Posterior cingulate gyrus (tissue), 11 donors: ENCODE measurements around the gene ASGR2.
A peak's percentile ranks its signal among the peaks of the same experiment; 100 is the strongest.

ENCODE experiments used
- DNase-seq, 10 donors: peaks; one replicate each; pipeline versions ENCODE4 v3.0.0 to v3.0.0-alpha.2; 2020 to 2021; ENCODE audit warnings: mixed read lengths in 3 of 10
- intact Hi-C: fragments of 100-400 bp; cut with DNase I; formaldehyde crosslinking; loops from one replicate; pipeline ENCODE4 v1.15.1; 2023

The ASGR2 gene

DNA sequence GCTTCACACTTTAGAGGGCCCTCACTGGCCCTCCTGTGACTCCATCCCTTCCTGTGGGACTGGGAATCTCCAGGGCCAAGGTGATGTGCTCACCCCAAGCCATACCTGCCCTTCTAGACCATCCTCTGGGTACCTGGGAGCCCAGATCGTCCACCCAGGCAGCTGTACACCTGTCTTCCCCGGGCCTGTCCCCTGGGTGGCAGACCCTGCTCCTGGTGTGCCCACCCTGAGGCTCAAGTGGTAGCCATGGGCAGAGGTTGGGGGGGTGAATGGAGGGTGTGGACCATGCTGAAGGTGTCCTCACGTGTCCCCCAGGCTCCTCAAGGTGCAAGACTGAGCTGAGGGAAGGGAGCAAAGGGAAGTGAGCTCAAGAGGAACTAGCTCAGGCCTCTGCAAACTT lies 43.9 kb downstream of the ASGR2 start:
- DNase-seq: peak in 1 of 10 donors; percentile 65
- intact Hi-C loops: no loop called here

DNA sequence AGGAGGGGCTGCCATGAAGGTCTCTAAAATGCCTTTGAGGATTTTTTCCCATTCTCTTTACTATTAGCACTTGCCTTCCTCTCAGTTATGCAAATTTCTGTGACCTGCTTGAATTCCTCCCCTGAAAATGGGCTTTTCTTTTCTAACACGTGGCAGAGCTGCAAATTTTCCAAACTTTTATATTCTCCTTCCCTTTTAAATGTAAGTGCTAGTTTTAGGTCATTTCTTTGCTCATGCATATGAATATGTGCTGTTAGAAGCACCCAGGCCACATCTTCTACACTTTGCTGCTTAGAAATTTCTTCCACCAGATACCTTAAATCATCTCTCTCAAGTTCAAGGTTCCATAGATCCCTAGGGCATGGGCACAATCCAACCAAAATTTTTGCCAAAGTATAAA lies 46.4 kb downstream of the ASGR2 start:
- DNase-seq: no peak
- intact Hi-C loops: no loop called here

DNA sequence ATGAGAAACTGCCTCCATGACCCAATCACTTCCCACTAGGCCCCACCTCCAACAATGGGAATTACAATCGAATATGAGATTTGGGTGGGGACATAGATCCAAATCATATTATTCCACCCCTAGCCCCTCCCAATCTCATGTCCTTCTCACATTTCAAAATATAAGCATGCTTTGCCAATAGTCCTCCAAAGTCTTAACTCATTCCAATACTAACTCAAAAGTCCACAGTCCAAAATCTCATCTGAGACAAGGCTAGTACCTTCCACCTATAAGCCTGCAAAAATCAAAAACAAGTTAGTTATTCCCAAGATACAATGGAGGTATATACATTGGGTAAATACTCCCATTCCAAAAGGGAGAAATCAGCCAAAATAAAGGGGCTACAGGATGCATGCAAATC lies 47.4 kb downstream of the ASGR2 start:
- intact Hi-C loops: no loop called here
- DNase-seq: no peak

DNA sequence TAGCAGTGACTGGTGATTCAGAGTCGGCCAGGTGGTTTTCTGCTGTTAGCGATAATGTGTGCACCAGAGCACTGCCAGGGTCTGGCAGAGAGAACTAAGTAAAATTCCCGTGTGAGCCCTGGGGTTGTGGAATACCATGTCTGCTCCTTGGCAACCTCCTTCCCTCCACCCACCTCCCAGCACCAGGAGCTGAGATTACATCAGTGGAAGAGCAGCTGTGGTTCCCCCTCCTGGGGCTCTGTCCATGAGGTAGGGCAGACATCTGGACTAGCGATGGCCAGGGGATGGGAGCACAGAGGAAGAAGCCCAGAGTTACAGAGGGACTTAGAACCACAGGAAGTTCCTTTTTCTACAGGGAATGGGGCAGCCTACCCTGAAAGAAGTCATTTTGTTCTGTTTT lies 50.4 kb downstream of the ASGR2 start:
- DNase-seq: peak in 2 of 10 donors; percentile 34 to 86
- intact Hi-C loops: no loop called here

DNA sequence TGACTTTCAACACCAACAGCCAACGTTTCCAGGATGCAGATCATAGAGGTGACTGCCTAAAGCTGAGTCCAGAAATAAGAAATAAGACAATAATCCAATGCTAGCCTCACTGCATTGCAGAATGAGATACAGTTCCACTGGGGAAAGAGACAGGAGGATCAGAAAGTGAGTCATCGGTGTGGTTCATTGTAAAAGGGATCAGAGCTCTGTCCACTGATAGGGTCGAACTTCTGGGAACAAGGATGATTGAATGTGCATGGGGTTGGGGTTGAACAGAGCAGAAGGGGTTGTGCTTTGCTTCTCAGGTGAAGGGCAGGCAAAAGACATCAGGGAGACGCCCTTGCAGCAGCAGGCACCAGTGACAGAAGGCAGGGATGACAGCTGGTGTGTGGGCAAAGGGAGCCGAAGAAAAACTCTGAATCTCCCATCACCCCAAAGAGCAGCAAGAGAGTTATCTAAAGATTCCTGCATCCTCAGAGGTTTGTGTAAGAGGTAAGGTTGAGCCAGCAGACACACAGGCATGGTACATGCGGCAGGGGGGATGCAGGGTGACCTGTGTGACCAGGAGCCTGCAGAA lies 51.0 kb downstream of the ASGR2 start:
- DNase-seq: peak in 5 of 10 donors; percentile 18 to 89 (median 59)
- intact Hi-C loops: no loop called here

DNA sequence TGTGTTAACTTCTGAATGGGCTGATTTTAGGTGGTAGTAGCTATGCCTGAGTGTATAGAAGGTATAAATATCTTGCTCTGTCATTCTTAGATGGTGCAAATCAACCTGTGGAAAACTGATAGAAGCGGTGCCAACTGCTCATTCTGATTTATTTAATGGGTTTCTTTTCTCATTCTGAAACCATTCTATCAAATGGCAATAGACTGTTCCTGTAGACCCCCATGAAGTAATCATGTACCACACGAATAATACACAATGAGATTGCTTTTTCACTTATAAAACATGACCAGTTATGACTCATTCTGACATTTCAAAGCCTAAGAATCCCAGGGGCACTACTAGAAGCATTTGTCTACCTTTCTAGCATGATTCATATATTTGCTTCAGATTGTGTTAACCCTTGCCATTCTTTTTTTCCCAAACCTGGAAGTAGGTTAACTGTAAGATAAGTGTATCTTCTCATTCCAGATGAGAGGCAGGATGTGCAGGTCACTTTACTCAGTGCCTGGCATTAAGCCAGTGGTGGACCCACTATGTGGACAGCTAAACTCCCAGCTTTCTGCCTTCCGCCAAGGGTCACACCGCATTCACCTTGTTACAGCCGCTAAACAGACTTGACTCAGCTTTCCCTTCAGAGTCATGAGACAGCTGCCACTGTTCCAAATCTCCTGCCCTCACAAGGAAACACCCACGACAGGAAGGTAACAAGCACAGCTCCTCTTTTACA lies 54.3 kb downstream of the ASGR2 start:
- intact Hi-C loops: no loop called here
- peak in 1 of 10 donors; percentile 30 for DNase-seq

DNA sequence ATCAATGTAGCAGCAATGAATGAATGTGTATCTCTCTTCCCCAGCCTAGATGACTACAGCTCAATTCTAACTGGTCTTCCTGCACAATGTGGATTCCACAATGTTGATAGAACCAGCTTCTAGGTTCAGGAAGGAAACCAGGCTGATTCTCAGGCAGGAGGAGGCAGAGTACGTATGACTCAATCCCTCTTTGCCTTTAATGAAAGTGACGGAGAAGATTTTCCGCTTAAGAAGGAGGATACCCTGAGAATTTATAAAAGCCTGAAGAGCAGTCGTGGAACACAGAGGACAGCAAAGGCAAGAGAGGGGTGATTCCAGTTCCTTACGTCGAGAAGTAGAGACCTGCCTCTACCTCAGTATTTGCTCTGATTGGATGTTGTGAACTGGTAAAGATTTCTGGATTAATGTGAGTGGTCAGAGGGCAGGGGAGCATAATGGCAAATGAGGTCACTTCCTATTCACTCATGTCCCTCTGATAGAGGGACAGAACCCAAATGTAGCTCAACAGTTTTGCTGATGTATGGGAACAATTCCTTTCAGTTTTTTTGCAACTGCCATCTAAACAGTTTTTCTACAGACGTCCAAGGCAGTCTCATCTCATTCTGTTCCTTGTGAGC lies 55.7 kb downstream of the ASGR2 start:
- no peak for DNase-seq
- intact Hi-C loops: no loop called here

DNA sequence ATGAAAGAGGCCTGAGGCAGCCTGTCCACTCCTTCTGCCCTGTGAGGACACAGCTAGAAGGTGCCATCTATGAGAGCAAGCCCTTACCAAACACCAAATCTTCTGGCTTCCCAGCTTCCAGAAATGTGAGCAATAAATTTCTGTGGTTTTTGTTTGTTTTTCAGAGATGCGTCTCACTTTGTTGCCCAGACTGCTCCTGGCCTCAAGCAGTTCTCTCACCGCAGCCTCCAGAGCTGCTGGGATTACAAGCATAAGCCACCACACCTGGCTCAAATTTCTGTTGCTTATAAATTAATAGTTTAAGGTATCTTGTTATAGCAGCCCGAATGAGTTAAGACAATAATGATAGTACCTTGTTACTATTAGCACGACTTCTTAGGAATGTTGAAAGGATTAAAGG lies 58.2 kb downstream of the ASGR2 start:
- intact Hi-C loops: no loop called here
- DNase-seq: no peak
